CMK (cell line): Measurements from ENCODE around the gene COQ8A.
"Not testable (repeated sequence)": the region's sequence is repeated elsewhere in the genome, so short reads cannot be mapped to it uniquely, and the experiment has no call there.

Experiments used
- DNase-seq: peaks from one replicate; pipeline ENCODE4 v3.0.0-alpha.2; 2010; ENCODE audit warnings: low read depth

COQ8A gene

GRCh38 chr1:226953175-226953800 lies 13.2 kb downstream of the COQ8A start:
- no peak for DNase-seq

GRCh38 chr1:226954337-226954736 lies 14.2 kb downstream of the COQ8A start:
- no peak for DNase-seq

- DNase-seq = no peak
Measured at GRCh38 chr1:226954777-226955176, 14.7 kb downstream of the COQ8A start.

GRCh38 chr1:226955857-226956256 lies 15.8 kb downstream of the COQ8A start:
- not testable (repeated sequence) for DNase-seq

GRCh38 chr1:226956942-226957713 lies 17.0 kb downstream of the COQ8A start:
- DNase-seq = no peak

- DNase-seq = no peak
Measured at GRCh38 chr1:226957714-226958113, 17.6 kb downstream of the COQ8A start.

GRCh38 chr1:226958300-226958699 lies 18.2 kb downstream of the COQ8A start:
- DNase-seq = no peak

GRCh38 chr1:226960256-226960655 lies 20.2 kb downstream of the COQ8A start:
- no peak for DNase-seq

- no peak for DNase-seq
Measured at GRCh38 chr1:226960944-226961765, 21.1 kb downstream of the COQ8A start.

- no peak for DNase-seq
Measured at GRCh38 chr1:226962421-226963391, 22.6 kb downstream of the COQ8A start.

- no peak for DNase-seq
Measured at GRCh38 chr1:226964068-226964425, 24.0 kb downstream of the COQ8A start.

GRCh38 chr1:226964611-226965486 lies 24.8 kb downstream of the COQ8A start:
- DNase-seq = no peak

GRCh38 chr1:226965581-226966440 lies 25.7 kb downstream of the COQ8A start:
- DNase-seq = no peak

- no peak for DNase-seq
Measured at GRCh38 chr1:226966683-226967082, 26.6 kb downstream of the COQ8A start.

- no peak for DNase-seq
Measured at GRCh38 chr1:226967665-226968064, 27.6 kb downstream of the COQ8A start.

- no peak for DNase-seq
Measured at GRCh38 chr1:226971765-226972164, 31.7 kb downstream of the COQ8A start.

- no peak for DNase-seq
Measured at GRCh38 chr1:226972931-226973330, 32.8 kb downstream of the COQ8A start.

GRCh38 chr1:226973371-226973897 lies 33.3 kb downstream of the COQ8A start:
- DNase-seq = no peak

GRCh38 chr1:226973898-226974543 lies 33.9 kb downstream of the COQ8A start:
- DNase-seq = no peak
